Neural cell (in vitro differentiated cells): ENCODE results near the gene MEMO1.
"Not testable (repeated sequence)": the region's sequence is repeated elsewhere in the genome, so short reads cannot be mapped to it uniquely, and the experiment has no call there.

Source experiments
- EP300 ChIP-seq: fragments of 450-650 bp; conservative IDR thresholded peaks from 2 replicates; pipeline ENCODE4 v1.6.1; 2014; ENCODE audit warnings: antibody characterized with exemption, mild to moderate bottlenecking, moderate library complexity; ENCODE audit not compliant: poor library complexity, severe bottlenecking
- EZH2 ChIP-seq: fragments of 200-600, 300-800 bp; shearing (Covaris generic), sonication (generic); IDR thresholded peaks from 2 replicates; pipeline ENCODE4 v1.6.1; 2014; ENCODE audit warnings: antibody characterized with exemption, low read length, borderline replicate concordance, mild to moderate bottlenecking; ENCODE audit not compliant: insufficient read depth, poor library complexity, severe bottlenecking
- MXI1 ChIP-seq: fragments of 450-650 bp; conservative IDR thresholded peaks from 2 replicates; pipeline ENCODE4 v1.6.1; 2014; ENCODE audit warnings: antibody characterized with exemption, mild to moderate bottlenecking; ENCODE audit not compliant: poor library complexity, severe bottlenecking
- POLR2AphosphoS5 ChIP-seq: IDR thresholded peaks from 2 replicates; pipeline ENCODE4 v1.6.1; 2012
- RAD21 ChIP-seq: fragments of 450-650 bp; conservative IDR thresholded peaks from 2 replicates; pipeline ENCODE4 v1.6.1; 2014; ENCODE audit warnings: antibody characterized with exemption, mild to moderate bottlenecking, moderate library complexity
- SMC3 ChIP-seq: fragments of 450-650 bp; conservative IDR thresholded peaks from 2 replicates; pipeline ENCODE4 v1.6.1; 2014; ENCODE audit warnings: antibody characterized with exemption, mild to moderate bottlenecking, moderate library complexity; ENCODE audit not compliant: poor library complexity
- TAF1 ChIP-seq: IDR thresholded peaks from 2 replicates; pipeline ENCODE4 v1.6.1; 2012; ENCODE audit warnings: low read depth
- TF ChIP-seq, protein P1 (sequence below): fragments of 450-650 bp; IDR thresholded peaks from 2 replicates; pipeline ENCODE4 v1.5.1; 2014; ENCODE audit warnings: antibody characterized with exemption, mild to moderate bottlenecking, moderate library complexity; ENCODE audit not compliant: poor library complexity, severe bottlenecking
- TF ChIP-seq, protein P2 (sequence below): IDR thresholded peaks from 2 replicates; pipeline ENCODE4 v1.6.1; 2012; ENCODE audit warnings: borderline replicate concordance

DNA sequence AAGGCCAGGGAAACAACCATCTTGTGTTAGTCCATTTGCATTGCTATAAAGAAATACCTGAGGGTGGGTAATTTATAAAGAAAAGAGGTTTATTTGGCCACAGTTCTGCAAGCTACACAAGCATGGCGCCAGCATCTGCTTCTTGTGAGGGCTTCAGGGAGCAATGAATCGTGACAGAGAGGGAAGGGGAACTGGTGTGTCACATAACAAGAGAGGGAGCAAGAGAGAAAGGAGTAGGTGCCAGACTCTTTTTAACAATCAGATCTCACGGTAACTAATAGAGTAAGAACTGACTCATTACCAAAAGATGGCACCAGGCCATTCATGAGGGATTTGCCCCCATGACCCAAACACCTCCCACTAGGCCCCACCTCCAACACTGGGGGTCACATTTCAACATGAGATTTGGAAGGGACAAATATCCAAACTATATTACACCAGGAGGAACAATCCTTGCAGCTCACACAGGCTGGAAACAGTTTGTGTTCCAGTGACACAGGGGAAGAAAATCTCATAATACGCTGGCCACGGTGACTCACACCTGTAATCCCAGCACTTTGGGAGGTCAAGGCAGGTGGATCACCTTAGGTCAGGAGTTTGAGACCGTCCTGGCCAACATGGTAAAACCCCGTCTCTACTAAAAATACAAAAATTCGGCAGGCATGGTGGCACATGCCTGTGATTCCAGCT is 23.5 kb upstream of the MEMO1 start:
- TF ChIP-seq, protein P1, sequence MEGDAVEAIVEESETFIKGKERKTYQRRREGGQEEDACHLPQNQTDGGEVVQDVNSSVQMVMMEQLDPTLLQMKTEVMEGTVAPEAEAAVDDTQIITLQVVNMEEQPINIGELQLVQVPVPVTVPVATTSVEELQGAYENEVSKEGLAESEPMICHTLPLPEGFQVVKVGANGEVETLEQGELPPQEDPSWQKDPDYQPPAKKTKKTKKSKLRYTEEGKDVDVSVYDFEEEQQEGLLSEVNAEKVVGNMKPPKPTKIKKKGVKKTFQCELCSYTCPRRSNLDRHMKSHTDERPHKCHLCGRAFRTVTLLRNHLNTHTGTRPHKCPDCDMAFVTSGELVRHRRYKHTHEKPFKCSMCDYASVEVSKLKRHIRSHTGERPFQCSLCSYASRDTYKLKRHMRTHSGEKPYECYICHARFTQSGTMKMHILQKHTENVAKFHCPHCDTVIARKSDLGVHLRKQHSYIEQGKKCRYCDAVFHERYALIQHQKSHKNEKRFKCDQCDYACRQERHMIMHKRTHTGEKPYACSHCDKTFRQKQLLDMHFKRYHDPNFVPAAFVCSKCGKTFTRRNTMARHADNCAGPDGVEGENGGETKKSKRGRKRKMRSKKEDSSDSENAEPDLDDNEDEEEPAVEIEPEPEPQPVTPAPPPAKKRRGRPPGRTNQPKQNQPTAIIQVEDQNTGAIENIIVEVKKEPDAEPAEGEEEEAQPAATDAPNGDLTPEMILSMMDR = not testable (repeated sequence)
- not testable (repeated sequence) for TF ChIP-seq EZH2, TAF1, EP300, RAD21, POLR2AphosphoS5, SMC3, MXI1
- TF ChIP-seq, protein P2, sequence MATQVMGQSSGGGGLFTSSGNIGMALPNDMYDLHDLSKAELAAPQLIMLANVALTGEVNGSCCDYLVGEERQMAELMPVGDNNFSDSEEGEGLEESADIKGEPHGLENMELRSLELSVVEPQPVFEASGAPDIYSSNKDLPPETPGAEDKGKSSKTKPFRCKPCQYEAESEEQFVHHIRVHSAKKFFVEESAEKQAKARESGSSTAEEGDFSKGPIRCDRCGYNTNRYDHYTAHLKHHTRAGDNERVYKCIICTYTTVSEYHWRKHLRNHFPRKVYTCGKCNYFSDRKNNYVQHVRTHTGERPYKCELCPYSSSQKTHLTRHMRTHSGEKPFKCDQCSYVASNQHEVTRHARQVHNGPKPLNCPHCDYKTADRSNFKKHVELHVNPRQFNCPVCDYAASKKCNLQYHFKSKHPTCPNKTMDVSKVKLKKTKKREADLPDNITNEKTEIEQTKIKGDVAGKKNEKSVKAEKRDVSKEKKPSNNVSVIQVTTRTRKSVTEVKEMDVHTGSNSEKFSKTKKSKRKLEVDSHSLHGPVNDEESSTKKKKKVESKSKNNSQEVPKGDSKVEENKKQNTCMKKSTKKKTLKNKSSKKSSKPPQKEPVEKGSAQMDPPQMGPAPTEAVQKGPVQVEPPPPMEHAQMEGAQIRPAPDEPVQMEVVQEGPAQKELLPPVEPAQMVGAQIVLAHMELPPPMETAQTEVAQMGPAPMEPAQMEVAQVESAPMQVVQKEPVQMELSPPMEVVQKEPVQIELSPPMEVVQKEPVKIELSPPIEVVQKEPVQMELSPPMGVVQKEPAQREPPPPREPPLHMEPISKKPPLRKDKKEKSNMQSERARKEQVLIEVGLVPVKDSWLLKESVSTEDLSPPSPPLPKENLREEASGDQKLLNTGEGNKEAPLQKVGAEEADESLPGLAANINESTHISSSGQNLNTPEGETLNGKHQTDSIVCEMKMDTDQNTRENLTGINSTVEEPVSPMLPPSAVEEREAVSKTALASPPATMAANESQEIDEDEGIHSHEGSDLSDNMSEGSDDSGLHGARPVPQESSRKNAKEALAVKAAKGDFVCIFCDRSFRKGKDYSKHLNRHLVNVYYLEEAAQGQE = not testable (repeated sequence)
